LHCN-M2 (cell line): ENCODE data around the gene MSTO1. TPM values are rescaled to one million over a fixed set of nuclear protein-coding genes. Genes with fewer than 3 reads are reported as not detected.

ENCODE experiments used
- total RNA-seq: library from RNA; depleted of rRNA; stranded (reverse); fragments of >200 nt; gene quantifications from 2 replicates; pipeline ENCODE4 v1.2.3, GENCODE V29; 2014; rRNA removed

The MSTO1 gene
- total RNA-seq, 1 experiment from 2014 or later, result 31.5 TPM

Other genes starting within 250 kb of the MSTO1 start
- 19.2 and 24.2 TPM in 2 replicates for gene ASH1L, start 47.4 kb upstream of the MSTO1 start, total RNA-seq
- 31.0 and 35.4 TPM in 2 replicates for gene YY1AP1, start 78.6 kb downstream of the MSTO1 start, total RNA-seq
- gene DAP3, start 78.9 kb downstream of the MSTO1 start, total RNA-seq, result 78.7 and 79.4 TPM in 2 replicates
- 20.5 and 21.1 TPM in 2 replicates for gene GON4L, start 247.0 kb downstream of the MSTO1 start, total RNA-seq
- gene SYT11, start 249.3 kb downstream of the MSTO1 start, total RNA-seq, result 14.5 and 17.4 TPM in 2 replicates